ENCODE measurements around the gene CTSA. TPM values are rescaled to one million over a fixed set of nuclear protein-coding genes. Genes with fewer than 3 reads are reported as not detected.

CTSA gene
- total RNA-seq, 1 experiment from 2014 or later, result 109 TPM

DNA sequence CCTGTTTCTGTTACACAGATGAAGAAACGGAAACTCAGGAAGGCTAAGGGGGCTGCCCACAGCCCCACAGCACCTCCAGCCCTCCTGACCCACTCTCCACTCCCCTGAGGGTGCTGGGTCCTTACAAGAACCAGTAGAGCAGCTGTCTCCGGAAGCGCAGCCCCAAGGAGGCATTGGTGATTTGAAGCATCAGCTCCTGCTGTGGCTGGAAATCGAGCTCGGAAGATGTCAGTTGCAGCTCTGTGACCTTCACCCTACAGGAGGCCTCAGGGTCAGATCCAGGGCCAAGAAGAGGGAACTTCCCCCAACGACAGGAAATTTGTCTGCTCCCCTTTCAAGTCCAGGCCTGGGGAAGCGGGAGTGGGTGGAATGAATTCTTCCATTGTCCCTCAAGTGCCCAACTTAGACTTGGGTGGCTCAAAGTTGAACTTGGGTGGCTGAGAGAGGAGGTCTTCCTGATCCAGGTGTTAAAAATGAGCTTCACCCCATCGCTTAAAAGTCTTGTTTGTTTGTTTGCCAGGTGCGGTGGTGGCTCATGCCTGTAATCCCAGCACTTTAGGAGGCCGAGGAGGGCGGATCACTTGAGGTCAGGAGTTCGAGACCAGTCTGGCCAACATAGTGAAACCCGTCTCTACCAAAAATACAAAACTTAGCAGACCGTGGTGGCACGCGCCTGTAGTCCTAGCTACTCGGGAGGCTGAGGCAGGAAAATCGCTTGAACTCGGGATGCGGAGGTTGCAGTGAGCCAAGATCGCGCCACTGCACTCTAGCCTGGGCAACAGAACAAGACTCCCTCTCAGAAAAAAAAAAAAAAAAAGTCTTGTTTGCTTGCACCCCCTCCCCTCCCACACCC is 18.9 kb downstream of the CTSA start:
- DNase-seq (ENCODE audit: low read depth, low spot score), result no peak
- Histone ChIP-seq H3K27ac (ENCODE audit: low read depth, low read length) (no peak overlapping the region), H3K79me2 (ENCODE audit: insufficient read depth, low read length) (no peaks in the 10 kb centered on the region), H3K4me2 (ENCODE audit: low read length) (peak overlapping the region; percentile 47), H3K9ac (ENCODE audit: low read length) (no peak overlapping the region), H3K9me3 (ENCODE audit: control insufficient read depth in 1 of 2, insufficient read depth in 1 of 2, low read depth in 1 of 2, low read length in 2 of 2) (no peaks in the 10 kb centered on the region), H3K9me2 (ENCODE audit: insufficient read depth) (no peaks in the 10 kb centered on the region), H3K36me3 (ENCODE audit: control insufficient read depth in 1 of 2, insufficient read depth in 2 of 2, low read length in 2 of 2) (no peaks in the 10 kb centered on the region), H2AFZ (ENCODE audit: low read depth, low read length, poor library complexity, severe bottlenecking) (peak overlapping the region; percentile 84), H3K27me3 (ENCODE audit: insufficient read depth, low read length) (no peaks in the 10 kb centered on the region), H3K4me1 (ENCODE audit: control insufficient read depth in 1 of 2, insufficient read depth in 2 of 2, low read length in 2 of 2) (peaks cover 5 to 27% of the 10 kb centered on the region in 2 experiments), H4K20me1 (ENCODE audit: insufficient read depth) (no peaks in the 10 kb centered on the region), H3K4me3 (replicated peaks in 1 of 2; ENCODE audit: low read depth in 1 of 2, low read length in 2 of 2) (0 out of 4 replicates have a peak overlapping the region, but pooled peaks of 1 of the 2 experiments have one; percentile 9)
- intact Hi-C loops (cut with micrococcal nuclease), result no loop called here
- ChIA-PET CTCF (interaction anchor here (0.5 kb wide), 1 partner anchor 10 kb away, joined by 3 read pairs; no protein-coding TSS in a partner anchor), RAD21 (ENCODE audit: low non-redundant PET in 1 of 2, low total read pairs in 2 of 2, uncharacterized antibody in 2 of 2, unreplicated experiment in 2 of 2) (no interaction called here), POLR2A (interaction anchor here (0.6 to 1.6 kb wide), 2 partner anchors 20 to 25 kb away, joined by 3 read pairs; no protein-coding TSS in a partner anchor)
- no peak for ATAC-seq
- TSS peak; percentile 81 for BruUV-seq (replicated peaks)
- TF ChIP-seq EZH2 (IDR thresholded peaks at IDR 0.05) (no peak), JUND (IDR thresholded peaks at IDR 0.05) (no peak), POLR2AphosphoS5 (IDR thresholded peaks at IDR 0.05; ENCODE audit: low read depth, low read length) (no peak), CEBPB (IDR thresholded peaks at IDR 0.05; ENCODE audit: low read depth) (no peak), RAD21 (IDR thresholded peaks at IDR 0.05; ENCODE audit: low read depth) (no peak), CBX3 (IDR thresholded peaks at IDR 0.05; ENCODE audit: low read depth) (no peak), EZH2phosphoT487 (IDR thresholded peaks at IDR 0.05; ENCODE audit: borderline replicate concordance) (no peak), ZNF274 (IDR thresholded peaks at IDR 0.05; ENCODE audit: low read depth, low read length) (no peak), SIN3A (IDR thresholded peaks at IDR 0.05; ENCODE audit: low read depth) (no peak)
- TF ChIP-seq, protein P1, sequence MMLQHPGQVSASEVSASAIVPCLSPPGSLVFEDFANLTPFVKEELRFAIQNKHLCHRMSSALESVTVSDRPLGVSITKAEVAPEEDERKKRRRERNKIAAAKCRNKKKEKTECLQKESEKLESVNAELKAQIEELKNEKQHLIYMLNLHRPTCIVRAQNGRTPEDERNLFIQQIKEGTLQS (IDR thresholded peaks at IDR 0.05), result no peak
- TF ChIP-seq, protein P2, sequence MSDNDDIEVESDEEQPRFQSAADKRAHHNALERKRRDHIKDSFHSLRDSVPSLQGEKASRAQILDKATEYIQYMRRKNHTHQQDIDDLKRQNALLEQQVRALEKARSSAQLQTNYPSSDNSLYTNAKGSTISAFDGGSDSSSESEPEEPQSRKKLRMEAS (IDR thresholded peaks at IDR 0.05), result no peak
